GM12864 (cell line): Measurements from ENCODE around the gene DCC.

ENCODE experiments used
- DNase-seq: peaks from one replicate; pipeline ENCODE4 v3.0.0-alpha.2; 2011; ENCODE audit warnings: low read depth
- H3K4me3 ChIP-seq: 2 replicates; pipeline ENCODE4 v1.5.1; 2011; ENCODE audit warnings: mild to moderate bottlenecking, low read depth, low read length, control low read depth
- CTCF ChIP-seq: IDR thresholded peaks from 2 replicates; pipeline ENCODE4 v1.5.1; 2011; ENCODE audit warnings: low read depth, mild to moderate bottlenecking, moderate library complexity, low read length, control low read depth, inconsistent platforms; ENCODE audit errors: missing control alignments

DCC gene

GRCh38 chr18:53385889-53386288 is 1045.9 kb downstream of the DCC start:
- H3K4me3 ChIP-seq: no peak overlapping the region
- no peak for DNase-seq
- no peak for TF ChIP-seq CTCF

- TF ChIP-seq CTCF: no peak
- no peak for DNase-seq
- no peak overlapping the region for H3K4me3 ChIP-seq
These were observed 1047.6 kb downstream of the DCC start for GRCh38 chr18:53387581-53387980.

DNA sequence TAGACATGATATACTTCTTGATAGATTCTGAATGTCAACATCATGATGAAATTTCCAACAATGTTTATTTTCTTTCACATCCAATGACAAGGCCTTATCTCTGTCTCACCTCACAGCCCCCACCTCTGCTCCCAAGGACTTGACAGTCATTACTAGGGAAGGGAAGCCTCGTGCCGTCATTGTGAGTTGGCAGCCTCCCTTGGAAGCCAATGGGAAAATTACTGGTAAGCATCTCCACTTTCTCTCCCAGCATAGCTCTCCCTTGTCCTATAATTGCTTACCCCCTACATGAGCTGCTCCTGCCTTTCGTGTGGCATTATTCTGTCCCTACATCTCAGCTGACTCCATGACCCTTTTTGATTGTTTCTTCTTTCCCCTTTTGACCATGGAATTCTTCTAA is 1062.7 kb downstream of the DCC start:
- TF ChIP-seq CTCF: no peak
- no peak for DNase-seq
- no peak overlapping the region for H3K4me3 ChIP-seq

DNA sequence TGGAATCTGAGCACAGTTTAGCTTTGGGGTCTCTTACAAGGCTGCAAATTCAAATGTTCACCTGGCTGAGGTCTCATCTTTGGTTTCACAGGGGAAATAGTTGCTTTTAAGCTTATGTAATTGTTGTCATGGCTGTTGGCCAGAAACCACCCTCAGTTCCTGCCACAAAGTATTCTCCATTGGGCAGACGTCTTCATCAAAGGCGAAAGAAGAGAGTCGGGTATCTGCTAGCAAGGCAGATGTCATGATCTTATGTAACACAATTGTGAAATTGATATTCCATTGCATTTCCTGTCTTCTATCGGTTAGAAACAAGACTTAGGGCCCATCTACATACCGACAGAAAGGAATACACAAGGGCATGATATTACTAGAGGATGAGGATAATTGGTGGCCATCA is 1068.3 kb downstream of the DCC start:
- DNase-seq: no peak
- TF ChIP-seq CTCF: no peak
- H3K4me3 ChIP-seq: no peak overlapping the region

- no peak overlapping the region for H3K4me3 ChIP-seq
- DNase-seq: no peak
- TF ChIP-seq CTCF: no peak
These were observed 1071.5 kb downstream of the DCC start for GRCh38 chr18:53411511-53411910.

DNA sequence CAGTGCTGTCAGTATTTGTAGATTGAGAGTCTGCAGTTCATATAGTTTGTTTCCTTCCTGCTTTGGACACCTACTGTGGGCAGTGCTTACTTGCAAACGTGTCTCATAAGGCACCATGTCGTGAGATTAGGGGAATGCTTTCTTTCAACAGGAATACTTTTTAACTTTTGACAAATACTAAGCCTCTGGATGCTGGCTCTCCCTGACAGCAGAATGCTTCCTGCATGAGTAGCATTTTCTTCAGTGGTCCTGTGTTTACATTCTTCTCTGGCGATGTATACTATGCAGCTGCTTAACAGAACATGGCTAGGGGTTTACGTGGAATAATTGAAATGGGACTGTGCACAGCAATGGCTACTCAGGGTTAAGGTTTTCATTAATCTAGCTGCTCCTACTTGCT is 1077.0 kb downstream of the DCC start:
- TF ChIP-seq CTCF: no peak
- H3K4me3 ChIP-seq: no peak overlapping the region
- DNase-seq: no peak

- no peak for DNase-seq
- H3K4me3 ChIP-seq: no peak overlapping the region
- no peak for TF ChIP-seq CTCF
These were observed 1081.9 kb downstream of the DCC start for GRCh38 chr18:53421869-53422268.
